Stimulated activated CD4-positive, alpha-beta T cell treated with anti-CD3 and anti-CD28 coated beads, Interleukin-12 subunit alpha, Interleukin-12 subunit beta, amount 100 ng/mL, for 24 hours (primary cell): ENCODE data around the gene DENND4C.
"Not testable (repeated sequence)": the region's sequence is repeated elsewhere in the genome, so short reads cannot be mapped to it uniquely, and the experiment has no call there.

Source experiments
- DNase-seq, 2 experiments: peaks; one replicate each; pipeline ENCODE4 v3.0.0-alpha.2; 2020; ENCODE audit warnings: low read depth in 2 of 2

The DENND4C gene

GRCh38 chr9:19372567-19372966, 142.1 kb downstream of the DENND4C start:
- no peak for DNase-seq

- DNase-seq: no peak
Measured at GRCh38 chr9:19373527-19373926, 143.0 kb downstream of the DENND4C start.

GRCh38 chr9:19375538-19375937, 145.0 kb downstream of the DENND4C start:
- no peak for DNase-seq

GRCh38 chr9:19376931-19377330, 146.4 kb downstream of the DENND4C start:
- no peak for DNase-seq

- DNase-seq: no peak
Measured at GRCh38 chr9:19378164-19378563, 147.7 kb downstream of the DENND4C start.

- no peak for DNase-seq
Measured at GRCh38 chr9:19378647-19379046, 148.2 kb downstream of the DENND4C start.

- DNase-seq: no peak
Measured at GRCh38 chr9:19379283-19379682, 148.8 kb downstream of the DENND4C start.

- DNase-seq: peak in 1 of 2 experiments; percentile 26
Measured at GRCh38 chr9:19379697-19380046, 149.2 kb downstream of the DENND4C start.

- no peak for DNase-seq
Measured at GRCh38 chr9:19380826-19381075, 150.3 kb downstream of the DENND4C start.

GRCh38 chr9:19381656-19382055, 151.2 kb downstream of the DENND4C start:
- no peak for DNase-seq

GRCh38 chr9:19385212-19385611, 154.7 kb downstream of the DENND4C start:
- DNase-seq: not testable (repeated sequence)

- no peak for DNase-seq
Measured at GRCh38 chr9:19385786-19386501, 155.5 kb downstream of the DENND4C start.

GRCh38 chr9:19386502-19387044, 156.1 kb downstream of the DENND4C start:
- no peak for DNase-seq

- no peak for DNase-seq
Measured at GRCh38 chr9:19387317-19387716, 156.8 kb downstream of the DENND4C start.

GRCh38 chr9:19389539-19389938, 159.0 kb downstream of the DENND4C start:
- DNase-seq: not testable (repeated sequence)

GRCh38 chr9:19397845-19398244, 167.4 kb downstream of the DENND4C start:
- DNase-seq: no peak

GRCh38 chr9:19403231-19403630, 172.7 kb downstream of the DENND4C start:
- DNase-seq: not testable (repeated sequence)

GRCh38 chr9:19404283-19405075, 174.0 kb downstream of the DENND4C start:
- DNase-seq: no peak

GRCh38 chr9:19405771-19406170, 175.3 kb downstream of the DENND4C start:
- DNase-seq: no peak

- DNase-seq: no peak
Measured at GRCh38 chr9:19408316-19408692, 177.8 kb downstream of the DENND4C start.

- peak; percentile 85 to 92 for DNase-seq
Measured at GRCh38 chr9:19408693-19409400, 178.4 kb downstream of the DENND4C start, which contains the start of gene ACER2. Gene ACER2 (plus strand): TSS chr9:19409009. CDS start chr9:19409085, 76 bp downstream.

GRCh38 chr9:19409401-19410194, 179.1 kb downstream of the DENND4C start:
- DNase-seq: peak in 1 of 2 experiments; percentile 6
